ENCODE measurements around the gene XYLB.
"Not testable (repeated sequence)": the region's sequence is repeated elsewhere in the genome, so short reads cannot be mapped to it uniquely, and the experiment has no call there.

The XYLB gene

DNA sequence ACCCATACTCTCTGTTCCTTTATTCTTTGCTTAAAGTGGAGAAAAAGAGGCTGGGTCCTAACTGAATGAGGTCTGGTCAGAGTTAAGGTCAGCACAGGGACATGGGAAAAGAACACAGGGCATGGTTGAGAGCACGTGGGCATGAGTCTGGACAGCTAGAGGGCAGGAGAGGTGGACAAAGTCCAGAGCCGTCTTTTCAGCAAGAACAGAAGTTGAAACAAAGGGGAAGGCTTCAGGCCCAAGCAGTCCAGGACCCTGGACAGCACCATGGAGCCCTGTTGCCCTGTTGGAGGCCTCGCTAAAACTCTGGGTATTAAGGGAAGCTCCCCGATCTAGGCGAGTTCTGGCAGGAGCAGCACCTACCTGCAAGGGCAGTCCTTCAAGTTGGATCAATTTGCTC lies 50.7 kb downstream of the XYLB start:
- DNase-seq, result peak in 1 of 2 experiments; percentile 12

DNA sequence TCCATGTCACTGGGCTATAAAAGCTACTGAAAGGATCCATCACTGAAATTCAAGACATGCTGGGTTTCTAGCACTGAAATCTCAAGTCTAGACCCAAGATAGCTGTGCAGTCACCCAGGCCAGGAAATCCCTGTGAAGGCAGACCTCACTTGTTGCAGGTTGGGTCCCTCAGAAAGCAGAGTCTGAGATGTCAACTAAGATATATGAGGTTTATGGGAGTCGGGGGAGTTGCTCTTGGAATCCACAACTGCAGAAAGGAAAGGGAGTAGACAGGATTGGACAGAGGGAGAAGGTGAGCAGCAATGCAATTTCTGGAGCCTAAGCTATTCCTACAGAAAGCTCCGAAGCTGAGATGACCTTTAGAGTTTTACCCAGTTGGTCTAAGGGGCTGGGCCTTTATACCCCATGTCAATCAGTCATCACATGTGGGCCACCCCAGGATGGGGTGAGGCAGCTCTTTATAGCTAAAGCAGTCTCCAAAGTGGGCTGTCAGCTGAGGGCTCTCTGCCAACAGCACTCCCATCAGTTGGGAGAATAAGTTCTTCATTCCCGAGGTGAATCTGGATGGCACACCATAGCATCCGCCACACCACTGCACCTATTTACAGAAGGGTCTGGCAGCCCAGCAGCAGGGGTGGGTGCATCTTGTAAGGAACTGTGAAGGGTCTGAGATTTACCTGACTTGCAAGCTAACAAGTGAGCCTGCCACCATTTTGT lies 54.8 kb downstream of the XYLB start:
- DNase-seq, result no peak

DNA sequence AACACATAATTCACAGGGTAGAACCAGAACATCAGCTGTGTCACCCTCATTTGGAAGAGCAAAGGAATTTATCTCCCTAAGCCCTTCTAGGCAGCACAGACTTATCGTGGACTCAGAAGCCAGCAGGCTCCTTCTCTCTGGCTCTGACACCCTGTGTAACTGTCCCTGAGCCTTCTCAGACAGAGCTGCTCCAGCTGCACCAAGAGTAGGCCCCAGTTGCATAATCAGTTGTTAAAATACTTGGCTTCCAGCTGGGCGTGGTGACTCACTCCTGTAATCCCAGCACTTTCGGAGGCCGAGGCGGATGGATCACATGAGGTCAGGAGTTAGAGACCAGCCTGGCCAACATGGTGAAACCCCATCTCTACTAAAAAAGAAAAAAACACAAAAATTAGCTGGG lies 57.7 kb downstream of the XYLB start:
- no peak for DNase-seq

DNA sequence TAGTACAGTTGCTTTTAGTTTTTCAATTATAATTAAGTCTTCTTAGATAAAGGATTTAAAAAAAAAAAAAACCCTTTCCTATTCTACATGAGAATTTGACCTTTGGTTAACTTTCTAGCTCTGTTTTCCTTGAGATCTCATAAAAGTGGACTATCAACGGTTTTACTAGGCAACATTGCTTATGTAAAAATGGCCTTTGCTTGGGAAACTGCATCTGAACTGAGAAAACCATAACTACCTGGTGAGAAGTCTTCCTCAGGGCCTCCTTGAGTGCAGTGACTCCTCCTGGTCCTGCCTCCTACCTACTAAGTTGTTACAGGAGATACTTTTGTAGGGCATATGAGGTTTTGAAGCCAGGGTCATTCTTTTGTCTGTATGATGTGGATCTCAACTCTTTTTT lies 65.0 kb downstream of the XYLB start:
- no peak for DNase-seq

DNA sequence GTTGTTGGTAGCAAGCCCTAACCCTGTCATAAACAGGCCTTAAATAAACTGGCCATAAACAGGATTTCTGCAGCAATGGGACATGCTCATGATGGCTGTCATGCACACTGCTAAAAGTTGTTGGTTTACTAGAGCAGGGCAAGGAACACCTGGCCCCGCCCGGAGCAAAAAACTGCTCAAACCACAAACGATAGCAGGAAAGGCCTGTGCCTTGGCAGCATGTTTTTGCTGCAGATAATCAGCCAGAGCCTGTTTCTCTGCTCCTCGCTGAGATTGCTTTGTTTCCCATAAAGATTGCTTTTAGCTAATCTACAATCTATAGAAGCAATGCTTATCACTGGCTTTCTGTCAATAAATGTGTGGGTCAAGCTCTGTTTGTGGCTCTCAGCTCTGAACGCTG lies 74.2 kb downstream of the XYLB start:
- not testable (repeated sequence) for DNase-seq

DNA sequence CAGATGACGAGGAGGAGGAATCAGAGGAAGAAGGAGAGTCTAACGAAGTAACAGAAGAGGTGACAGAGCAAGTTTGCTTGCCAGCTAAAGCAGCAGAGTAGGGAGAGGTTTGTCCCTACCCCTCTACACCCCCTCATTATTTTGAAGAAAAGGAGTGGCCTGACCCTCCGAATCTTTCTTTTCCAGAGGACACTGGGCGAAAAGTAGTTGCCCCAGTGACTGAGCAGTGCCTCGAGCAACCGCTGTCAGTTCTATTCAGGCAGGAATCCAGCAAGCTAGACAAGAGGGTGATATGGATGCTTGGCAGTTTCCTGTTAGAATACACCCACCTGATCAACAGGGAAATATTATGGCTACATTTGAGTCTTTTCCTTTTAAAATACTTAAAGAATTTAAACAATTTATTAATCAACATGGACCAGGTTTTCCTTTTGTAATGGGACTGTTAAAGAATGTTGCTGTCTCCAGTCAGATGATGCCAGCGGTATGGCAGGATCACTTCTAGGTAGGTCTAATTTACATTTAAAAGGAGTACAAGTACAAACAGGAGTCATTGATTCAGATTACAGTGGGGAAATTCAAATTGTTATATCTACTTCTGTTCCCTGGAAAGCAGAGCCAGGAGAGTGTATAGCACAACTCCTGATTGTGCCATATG lies 75.2 kb downstream of the XYLB start:
- DNase-seq, result no peak

DNA sequence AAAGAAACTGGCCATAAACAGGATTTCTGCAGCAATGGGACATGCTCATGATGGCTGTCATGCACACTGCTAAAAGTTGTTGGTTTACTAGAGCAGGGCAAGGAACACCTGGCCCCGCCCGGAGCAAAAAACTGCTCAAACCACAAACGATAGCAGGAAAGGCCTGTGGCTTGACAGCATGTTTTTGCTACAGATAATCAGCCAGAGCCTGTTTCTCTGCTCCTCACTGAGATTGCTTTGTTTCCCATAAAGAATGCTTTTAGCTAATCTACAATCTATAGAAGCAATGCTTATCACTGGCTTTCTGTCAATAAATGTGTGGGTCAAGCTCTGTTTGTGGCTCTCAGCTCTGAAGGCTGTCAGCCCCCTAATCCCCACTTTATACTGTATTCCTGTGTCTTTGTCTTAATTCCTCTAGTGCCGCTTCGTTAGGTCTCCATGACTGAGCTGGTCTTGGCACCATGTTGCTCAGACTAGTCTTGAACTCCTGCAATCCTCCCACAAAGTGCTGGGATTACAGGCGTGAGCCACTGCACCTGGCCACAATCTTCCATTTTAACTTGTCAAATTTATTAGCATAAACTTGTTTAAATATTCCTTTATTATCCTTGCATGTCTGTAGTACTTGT lies 80.3 kb downstream of the XYLB start:
- not testable (repeated sequence) for DNase-seq

DNA sequence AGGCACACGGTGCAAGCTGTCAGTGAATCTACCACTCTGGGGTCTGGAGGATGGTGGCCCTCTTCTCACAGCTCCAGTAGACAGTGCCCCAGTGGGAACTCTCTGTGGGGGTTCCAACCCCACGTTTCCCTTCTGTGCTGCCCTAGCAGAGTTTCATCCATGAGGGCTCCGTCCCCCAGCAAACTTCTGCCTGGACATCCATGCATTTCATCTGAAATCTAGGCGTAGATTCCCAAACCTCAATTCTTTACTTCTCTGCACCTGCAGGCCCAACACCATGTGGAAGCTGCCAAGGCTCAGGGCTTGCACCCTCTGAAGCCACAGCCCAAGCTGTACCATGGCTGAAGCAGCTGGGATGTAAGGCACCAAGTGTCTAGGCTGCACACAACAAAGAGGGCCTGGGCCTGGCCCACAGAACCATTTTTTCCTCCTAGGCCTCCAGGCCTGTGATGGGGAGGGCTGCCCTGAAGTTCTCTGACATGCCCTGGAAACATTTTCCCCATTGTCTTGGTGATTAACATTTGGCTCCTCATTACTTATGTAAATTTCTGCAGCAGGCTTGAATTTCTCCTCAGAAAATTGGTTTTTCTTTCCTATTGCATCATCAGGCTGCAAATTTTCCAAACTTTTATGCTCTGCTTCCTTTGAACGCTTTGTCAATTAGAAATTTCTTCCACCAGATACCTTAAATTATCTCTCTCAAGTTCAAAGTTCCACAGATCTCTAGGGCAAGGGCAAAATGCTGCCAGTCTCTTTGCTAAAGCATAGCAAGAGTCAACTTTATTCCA lies 86.5 kb downstream of the XYLB start:
- not testable (repeated sequence) for DNase-seq

DNA sequence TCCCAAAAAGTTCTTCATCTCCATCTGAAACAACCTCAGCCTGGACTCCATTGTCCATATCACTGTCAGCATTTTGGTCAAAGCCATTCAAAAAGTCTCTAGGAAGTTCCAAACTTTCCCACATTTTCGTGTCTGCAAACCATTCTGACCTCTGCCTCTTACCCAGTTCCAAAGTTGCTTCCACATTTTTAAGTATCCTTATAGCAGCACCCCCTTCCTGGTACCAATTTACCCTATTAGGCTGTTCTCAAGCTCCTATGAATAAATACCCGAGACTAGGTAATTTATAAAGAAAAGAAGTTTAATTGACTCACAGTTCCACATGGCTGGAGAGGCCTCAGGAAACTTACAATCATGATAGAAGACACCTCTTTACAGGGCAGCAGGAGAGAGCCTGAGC lies 87.1 kb downstream of the XYLB start:
- not testable (repeated sequence) for DNase-seq

DNA sequence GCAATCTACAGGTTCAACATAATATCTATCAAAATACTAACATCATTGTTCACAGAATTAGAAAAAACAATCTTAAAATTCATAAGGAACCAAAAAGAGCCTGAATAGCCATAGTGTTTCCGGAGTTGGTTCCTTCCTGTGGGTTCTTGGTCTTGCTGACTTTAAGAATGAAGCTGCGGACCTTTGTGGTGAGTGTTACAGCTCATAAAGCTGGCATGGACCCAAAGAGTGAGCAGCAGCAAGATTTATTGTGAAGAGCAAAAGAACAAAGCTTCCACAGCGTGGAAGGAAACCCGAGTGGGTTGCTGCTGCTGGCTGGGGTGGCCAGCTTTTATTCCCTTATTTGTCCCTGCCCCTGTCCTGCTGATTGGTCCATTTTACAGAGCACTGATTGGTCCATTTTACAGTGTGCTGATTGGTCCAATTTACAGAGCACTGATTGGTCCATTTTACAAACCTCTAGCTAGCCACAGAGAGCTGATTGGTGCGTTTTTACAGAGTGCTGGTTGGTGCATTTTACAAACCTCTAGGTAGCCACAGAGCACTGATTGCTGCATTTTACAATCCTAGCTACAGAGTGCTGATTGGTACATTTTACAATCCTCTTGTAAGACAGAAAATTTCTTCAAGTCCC lies 92.0 kb downstream of the XYLB start:
- DNase-seq, result peak; percentile 74 to 75

DNA sequence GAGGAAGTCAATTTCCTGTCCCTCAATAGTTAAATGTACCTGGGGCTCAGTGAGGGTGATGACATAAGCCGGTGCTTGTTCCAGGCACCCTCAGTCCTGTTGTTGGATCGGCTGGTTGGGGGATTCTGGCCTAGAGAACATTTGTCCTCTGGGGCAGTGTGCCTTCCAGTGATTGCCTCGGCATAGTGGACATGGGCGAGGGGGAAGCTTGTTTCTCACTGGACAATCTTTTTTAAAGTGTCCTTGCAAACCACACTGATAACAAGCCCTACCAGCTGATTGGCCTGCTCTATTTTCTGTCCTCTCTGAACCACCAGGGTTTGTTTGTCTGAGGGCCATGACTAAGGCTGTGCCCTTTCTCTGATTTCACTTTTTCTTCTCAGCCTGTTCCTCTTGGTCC lies 96.6 kb downstream of the XYLB start:
- DNase-seq, result not testable (repeated sequence)

DNA sequence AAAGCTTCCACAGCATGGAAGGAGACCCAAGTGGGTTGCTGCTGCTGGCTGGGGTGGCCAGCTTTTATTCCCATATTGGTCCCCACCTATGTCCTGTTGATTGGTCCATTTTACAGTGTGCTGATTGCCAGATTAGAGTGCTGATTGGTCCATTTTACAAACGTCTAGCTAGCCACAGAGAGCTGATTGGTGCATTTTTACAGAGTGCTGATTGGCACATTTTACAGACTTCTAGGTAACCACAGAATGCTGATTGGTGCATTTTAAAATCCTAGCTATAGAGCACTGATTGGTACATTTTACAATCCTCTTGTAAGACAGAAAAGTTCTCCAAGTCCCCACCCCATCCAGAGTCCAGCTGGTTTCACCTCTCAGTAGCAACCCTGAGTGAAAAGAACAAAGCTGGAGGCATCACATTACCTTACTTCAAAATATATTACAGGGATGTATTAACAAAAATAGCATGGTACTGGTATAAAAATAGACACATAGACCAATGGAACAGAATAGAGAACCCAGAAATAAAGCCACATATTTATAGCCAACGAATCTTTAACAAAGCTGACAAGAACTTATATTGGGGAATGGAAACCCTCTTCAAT lies 99.6 kb downstream of the XYLB start:
- no peak for DNase-seq

DNA sequence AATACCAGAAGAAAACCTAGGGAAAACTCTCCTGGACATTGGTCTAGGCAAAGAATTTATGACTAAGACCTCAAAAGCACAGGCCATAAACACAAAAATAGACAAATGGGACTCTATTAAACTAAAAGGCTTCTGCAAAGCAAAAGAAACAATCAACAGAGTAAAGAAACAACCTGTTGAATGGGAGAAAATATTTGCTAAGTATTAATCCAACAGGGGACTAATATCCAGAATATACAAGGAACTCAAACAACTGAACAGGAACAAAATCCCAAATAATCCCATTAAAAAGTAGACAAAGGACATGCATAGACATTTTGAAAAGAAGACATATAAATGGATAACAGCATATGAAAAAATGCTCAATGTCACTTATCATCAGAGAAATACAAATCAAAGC lies 100.2 kb downstream of the XYLB start:
- DNase-seq, result no peak

DNA sequence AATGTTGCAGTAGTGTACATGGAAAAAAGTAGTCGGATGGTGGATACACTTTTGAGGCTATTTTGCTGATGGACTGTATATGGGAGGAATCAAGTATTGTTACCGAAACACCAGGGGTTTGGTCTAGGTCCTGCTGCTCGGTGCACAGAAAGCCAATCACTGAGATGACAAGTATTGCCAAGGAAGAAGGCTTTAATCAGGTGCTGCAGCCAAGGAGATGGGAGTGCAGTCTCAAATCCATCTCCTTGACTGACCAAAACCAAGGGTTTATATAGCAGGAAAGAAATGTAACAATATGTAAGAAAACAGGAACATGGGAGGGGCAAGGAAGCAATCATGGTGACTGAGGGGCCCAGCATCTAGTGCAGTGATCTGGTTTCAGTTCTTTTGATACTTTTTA lies 104.3 kb downstream of the XYLB start:
- no peak for DNase-seq

DNA sequence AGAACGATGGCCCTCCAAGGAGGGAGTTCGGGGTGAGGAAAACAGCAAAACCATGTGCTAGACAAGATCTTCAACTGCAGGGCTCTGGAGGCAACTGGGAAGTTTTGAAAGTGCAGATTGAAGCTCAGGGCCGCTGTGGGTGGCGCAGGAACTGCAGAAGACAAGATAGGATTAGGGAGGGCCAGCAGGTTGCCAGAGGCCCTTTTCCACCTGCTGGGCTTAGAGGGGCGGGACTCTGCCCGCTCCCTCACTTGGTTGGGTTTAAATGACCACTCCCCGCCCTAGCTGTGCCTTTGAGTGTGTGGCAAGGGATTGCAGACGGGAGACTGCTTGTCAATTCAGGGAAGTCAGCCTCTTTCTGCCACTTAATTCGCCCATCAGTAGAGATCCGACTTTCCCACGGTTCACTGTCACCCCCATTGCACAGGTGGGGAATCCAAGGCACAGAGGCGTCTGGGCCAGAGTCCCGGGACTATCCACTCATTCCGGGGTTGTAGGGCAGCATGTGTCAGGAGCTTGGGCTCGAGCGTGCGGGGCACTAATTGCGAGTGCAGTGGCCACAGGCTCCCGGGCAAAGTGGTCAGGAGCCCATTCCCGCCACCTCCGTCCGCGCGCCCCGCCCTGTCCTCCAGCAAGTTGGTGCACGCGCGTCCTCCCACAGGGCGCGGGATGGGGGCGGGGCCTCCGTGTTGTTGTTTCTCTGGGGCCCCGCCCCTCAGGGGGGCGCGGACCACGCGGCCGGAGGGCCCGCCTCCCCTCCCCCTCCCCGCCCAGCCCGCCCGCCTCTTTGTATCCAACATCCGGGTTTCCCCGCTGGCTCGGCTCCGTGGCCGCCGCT lies 106.7 kb downstream of the XYLB start, which contains the start of gene ACVR2B:
TSS of gene ACVR2B (plus strand) at position 816 of the 838 bp plus-strand sequence. CDS start 433 bp downstream, outside the sequence.
- DNase-seq, result peak; percentile 17 to 19

DNA sequence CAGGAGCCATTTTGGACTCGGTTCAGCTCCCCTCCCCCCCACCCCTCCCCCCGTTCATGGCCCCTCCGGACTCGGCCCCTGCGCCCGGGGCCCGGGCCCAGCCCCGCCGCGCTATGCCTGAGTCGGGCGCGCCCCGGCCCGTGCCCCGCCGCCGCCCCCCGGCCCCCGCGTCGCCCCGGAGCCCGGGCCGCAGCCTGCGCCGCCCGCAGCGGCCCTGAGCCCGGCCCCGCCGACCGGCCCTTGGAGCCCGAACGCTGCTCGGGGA lies 107.3 kb downstream of the XYLB start:
- DNase-seq, result no peak

DNA sequence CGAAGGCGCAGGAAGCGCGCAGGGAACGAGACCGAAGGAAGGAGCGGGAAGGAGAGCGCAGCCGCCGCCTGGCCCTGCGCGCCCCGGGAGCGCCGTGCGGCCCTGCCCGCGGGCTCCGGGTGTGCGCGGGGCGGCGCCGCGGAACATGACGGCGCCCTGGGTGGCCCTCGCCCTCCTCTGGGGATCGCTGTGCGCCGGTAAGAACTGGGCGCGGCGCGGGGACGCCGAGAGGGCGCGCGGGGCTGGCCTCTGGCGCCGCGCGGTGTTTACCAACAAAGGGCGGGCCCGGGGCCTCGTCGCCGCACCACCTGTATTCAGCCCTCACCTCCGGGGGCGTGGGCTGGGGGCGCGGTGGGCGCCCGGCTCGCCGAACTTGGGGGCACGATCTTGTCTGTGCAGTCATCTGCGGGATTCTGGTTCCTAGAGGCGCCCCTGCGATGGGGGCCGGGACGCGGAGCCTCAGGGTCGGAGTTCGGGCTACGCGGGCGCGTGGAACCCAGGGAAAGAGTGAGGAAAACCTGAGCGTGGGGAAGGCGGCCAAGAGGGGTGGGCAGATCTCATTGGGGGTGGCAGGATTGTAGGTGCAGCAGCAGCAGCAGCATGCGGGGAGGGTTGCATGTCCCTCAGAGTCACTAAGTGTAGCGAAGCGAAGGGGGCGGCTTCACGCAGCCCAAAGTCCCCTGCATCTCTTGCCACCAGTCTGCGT lies 107.7 kb downstream of the XYLB start:
- peak in 1 of 2 experiments; percentile 12 for DNase-seq

DNA sequence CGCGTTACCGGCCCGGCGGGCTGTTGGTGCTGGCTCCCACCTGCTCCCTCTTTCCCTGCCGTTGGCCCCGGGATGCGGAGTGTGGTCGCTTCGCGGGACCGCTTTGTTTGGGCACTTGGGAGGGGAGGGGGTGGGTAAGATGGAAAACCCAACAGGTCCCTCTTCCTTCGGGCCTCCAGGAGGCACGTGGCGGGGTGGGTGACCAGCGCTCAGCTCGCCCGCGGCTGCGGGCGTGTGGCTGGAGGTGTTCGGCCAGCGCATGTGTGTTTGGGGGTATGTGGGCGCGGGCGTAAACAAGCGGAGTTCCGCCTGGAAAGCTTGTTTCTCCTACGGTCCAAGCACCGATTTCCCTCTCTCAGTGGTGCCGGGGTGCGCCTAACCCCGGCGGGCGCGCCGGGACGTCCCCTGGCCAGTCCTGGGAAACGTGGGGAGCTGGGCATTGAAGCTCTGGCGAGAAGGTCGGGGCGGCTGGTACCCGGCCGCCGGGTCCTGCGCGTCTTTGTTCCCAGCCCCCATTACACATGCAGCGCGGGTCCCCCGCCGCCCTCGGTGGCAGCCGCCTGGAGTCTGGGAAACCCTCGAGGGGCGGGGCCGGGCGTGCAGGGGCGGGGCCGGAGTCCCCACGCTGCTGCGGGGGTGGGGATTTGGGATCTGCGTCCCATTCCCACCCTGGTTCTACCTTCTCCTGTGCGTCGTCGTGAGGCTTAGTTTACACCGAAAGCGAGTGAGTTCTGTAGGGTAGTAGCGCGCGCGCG lies 108.5 kb downstream of the XYLB start:
- no peak for DNase-seq

DNA sequence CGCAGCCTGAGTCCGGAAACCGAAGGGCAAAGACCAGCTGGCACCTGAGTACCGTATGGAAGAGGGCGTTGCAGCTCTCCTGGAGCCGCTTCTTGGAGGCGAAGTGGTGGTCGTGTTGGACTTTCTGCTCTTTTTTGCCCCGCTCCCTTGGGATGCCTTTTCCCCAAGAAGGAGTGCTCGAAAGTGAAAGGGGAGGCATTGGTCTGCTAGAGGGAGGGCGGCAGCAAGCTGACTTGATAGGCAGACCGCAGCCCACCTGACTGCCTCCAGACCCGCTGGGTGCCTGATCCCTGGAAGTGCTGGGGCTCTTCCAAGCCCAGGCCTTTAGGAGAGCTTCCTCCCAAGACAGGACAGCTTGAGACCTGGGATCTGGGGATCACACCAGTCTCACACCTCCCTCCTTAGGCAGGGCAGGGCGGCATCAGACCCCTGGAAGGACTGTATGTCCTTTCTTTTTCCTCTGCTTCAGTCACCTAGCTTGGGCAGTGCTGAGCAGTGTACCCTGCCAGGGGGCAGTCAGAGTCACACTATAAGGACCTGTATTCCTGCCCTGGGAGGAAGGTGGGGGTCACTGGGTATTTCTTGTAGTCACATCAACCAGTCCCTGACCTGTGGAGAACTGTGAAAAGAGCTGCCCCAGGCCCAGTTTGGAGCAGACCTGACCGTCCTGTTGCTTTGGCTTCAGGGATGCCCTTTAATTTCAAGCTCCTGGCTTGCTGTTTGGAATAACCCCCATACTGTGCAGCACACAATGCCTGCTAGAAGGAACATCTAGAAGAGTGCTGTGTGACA lies 109.2 kb downstream of the XYLB start:
- peak in 1 of 2 experiments; percentile 17 for DNase-seq
